SU-DHL-6 (cell line): ENCODE measurements around the gene LRIG1.

Experiments used
- EZH2phosphoT487 ChIP-seq: fragments of 200-600 bp; sonication (generic), shearing (Covaris generic); conservative IDR thresholded peaks from 2 replicates; pipeline ENCODE4 v1.6.1; 2018; ENCODE audit warnings: mild to moderate bottlenecking, antibody characterized with exemption, low read length, moderate library complexity, mixed read lengths
- TF ChIP-seq, protein P1 (sequence below): fragments of 200-600 bp; sonication (generic); IDR thresholded peaks from one replicate; pipeline ENCODE4 v1.5.1; 2017; ENCODE audit warnings: antibody characterized with exemption, mild to moderate bottlenecking, low read length, moderate library complexity; ENCODE audit not compliant: insufficient read depth, poor library complexity, severe bottlenecking

DNA sequence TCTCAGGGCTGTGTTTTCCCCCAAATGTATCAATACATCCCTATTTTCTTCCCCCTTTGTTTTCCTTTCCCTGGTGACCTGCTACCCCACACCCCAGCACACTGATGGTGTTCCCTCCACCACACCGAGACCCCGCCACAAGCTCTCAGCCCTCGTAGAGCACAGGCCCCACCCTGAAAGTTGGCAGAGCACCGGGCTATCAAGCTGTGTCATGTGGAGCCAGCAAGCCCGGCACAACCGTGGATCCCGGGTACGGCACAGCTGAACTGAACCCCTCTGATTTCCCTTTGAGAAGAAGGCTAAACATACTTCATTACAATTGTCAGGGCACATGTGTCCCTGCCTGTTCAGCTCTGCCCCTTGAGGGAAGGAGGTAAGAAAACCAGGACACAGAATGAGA, 69.9 kb downstream of the LRIG1 start:
- TF ChIP-seq, protein P1, sequence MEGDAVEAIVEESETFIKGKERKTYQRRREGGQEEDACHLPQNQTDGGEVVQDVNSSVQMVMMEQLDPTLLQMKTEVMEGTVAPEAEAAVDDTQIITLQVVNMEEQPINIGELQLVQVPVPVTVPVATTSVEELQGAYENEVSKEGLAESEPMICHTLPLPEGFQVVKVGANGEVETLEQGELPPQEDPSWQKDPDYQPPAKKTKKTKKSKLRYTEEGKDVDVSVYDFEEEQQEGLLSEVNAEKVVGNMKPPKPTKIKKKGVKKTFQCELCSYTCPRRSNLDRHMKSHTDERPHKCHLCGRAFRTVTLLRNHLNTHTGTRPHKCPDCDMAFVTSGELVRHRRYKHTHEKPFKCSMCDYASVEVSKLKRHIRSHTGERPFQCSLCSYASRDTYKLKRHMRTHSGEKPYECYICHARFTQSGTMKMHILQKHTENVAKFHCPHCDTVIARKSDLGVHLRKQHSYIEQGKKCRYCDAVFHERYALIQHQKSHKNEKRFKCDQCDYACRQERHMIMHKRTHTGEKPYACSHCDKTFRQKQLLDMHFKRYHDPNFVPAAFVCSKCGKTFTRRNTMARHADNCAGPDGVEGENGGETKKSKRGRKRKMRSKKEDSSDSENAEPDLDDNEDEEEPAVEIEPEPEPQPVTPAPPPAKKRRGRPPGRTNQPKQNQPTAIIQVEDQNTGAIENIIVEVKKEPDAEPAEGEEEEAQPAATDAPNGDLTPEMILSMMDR = no peak
- no peak for TF ChIP-seq EZH2phosphoT487
